Loucy (cell line): ENCODE measurements around the gene SEC63.

ENCODE experiments used
- H2AFZ ChIP-seq: fragments of 200-600 bp; sonication (generic); 2 replicates; pipeline ENCODE4 v1.6.0; 2016; ENCODE audit warnings: antibody characterized with exemption, mild to moderate bottlenecking, low read length, moderate library complexity
- H3F3A ChIP-seq: fragments of 200-600 bp; 2 replicates; pipeline ENCODE4 v1.6.0; 2016; ENCODE audit warnings: antibody characterized with exemption, low read depth, mild to moderate bottlenecking
- H3K27me3 ChIP-seq: fragments of 200-600 bp; sonication (generic); 2 replicates; pipeline ENCODE4 v1.6.1; 2014; ENCODE audit warnings: low read length, mild to moderate bottlenecking; ENCODE audit not compliant: insufficient read depth, poor library complexity, severe bottlenecking
- H3K36me3 ChIP-seq: fragments of 200-600 bp; sonication (generic); 2 replicates; pipeline ENCODE4 v1.6.1; 2016; ENCODE audit warnings: low read length; ENCODE audit not compliant: insufficient read depth
- H3K4me1 ChIP-seq: fragments of 200-600 bp; sonication (generic); 2 replicates; pipeline ENCODE4 v1.5.1; 2014; ENCODE audit warnings: low read length, mild to moderate bottlenecking; ENCODE audit not compliant: insufficient read depth, poor library complexity, severe bottlenecking
- H3K4me2 ChIP-seq: fragments of 200-600 bp; sonication (generic); 2 replicates; pipeline ENCODE4 v1.6.0; 2014; ENCODE audit warnings: antibody characterized with exemption, low read length, low read depth, mild to moderate bottlenecking; ENCODE audit not compliant: poor library complexity, severe bottlenecking
- H3K4me3 ChIP-seq: fragments of 200-600 bp; sonication (generic); 2 replicates; pipeline ENCODE4 v1.5.1; 2014; ENCODE audit warnings: low read length, mild to moderate bottlenecking, mixed read lengths; ENCODE audit not compliant: poor library complexity, severe bottlenecking
- H3K79me2 ChIP-seq: fragments of 200-600 bp; sonication (generic); 2 replicates; pipeline ENCODE4 v1.6.1; 2014; ENCODE audit warnings: low read length; ENCODE audit not compliant: insufficient read depth
- H3K9ac ChIP-seq: fragments of 200-600 bp; sonication (generic); 2 replicates; pipeline ENCODE4 v1.6.0; 2014; ENCODE audit warnings: mild to moderate bottlenecking, low read depth, low read length, moderate library complexity; ENCODE audit not compliant: poor library complexity, severe bottlenecking
- H3K9me2 ChIP-seq: fragments of 200-600 bp; sonication (generic); replicated peaks from 2 replicates; pipeline ENCODE4 v1.6.1; 2016; ENCODE audit warnings: low read depth, low read length, mixed read lengths
- H3K9me3 ChIP-seq: fragments of 200-600 bp; sonication (generic); 2 replicates; pipeline ENCODE4 v1.6.1; 2014; ENCODE audit warnings: mild to moderate bottlenecking, antibody characterized with exemption, low read length, low read depth; ENCODE audit not compliant: insufficient read depth
- H4K20me1 ChIP-seq: fragments of 200-600 bp; sonication (generic); 2 replicates; pipeline ENCODE4 v1.6.0; 2014; ENCODE audit warnings: antibody characterized with exemption, low read length, mild to moderate bottlenecking; ENCODE audit not compliant: insufficient read depth, poor library complexity, severe bottlenecking
- CTCF ChIP-seq: fragments of 200-600 bp; sonication (generic); conservative IDR thresholded peaks from 2 replicates; pipeline ENCODE4 v1.5.1; 2014; ENCODE audit warnings: mild to moderate bottlenecking, antibody characterized with exemption, low read length
- EZH2phosphoT487 ChIP-seq: fragments of 200-600 bp; IDR thresholded peaks from 2 replicates; pipeline ENCODE4 v1.6.1; 2018; ENCODE audit warnings: antibody characterized with exemption, mild to moderate bottlenecking, moderate library complexity, borderline replicate concordance

Gene SEC63

GRCh38 chr6:107943626-107944439, 14.2 kb downstream of the SEC63 start:
- Histone ChIP-seq H4K20me1 (peaks cover 87% of the 10 kb centered on the region), H3K9me2 (no peaks in the 10 kb centered on the region), H3K4me1 (peaks cover 23% of the 10 kb centered on the region), H3K9ac (no peak overlapping the region), H3K9me3 (no peaks in the 10 kb centered on the region), H2AFZ (no peak overlapping the region), H3K4me2 (peak overlapping the region; percentile 45), H3K79me2 (peaks cover 96% of the 10 kb centered on the region), H3K4me3 (peak overlapping the region; percentile 4), H3F3A (no peaks in the 10 kb centered on the region), H3K36me3 (0 out of 2 replicates have a peak, but pooled peaks cover 5% of the 10 kb centered on the region), H3K27me3 (no peaks in the 10 kb centered on the region)
- TF ChIP-seq EZH2phosphoT487 = no peak
- TF ChIP-seq CTCF = no peak

- Histone ChIP-seq H4K20me1 (peaks cover 86% of the 10 kb centered on the region), H3K9me2 (no peaks in the 10 kb centered on the region), H3K27me3 (no peaks in the 10 kb centered on the region), H3K36me3 (peaks cover 5% of the 10 kb centered on the region; the same call in 1 of the 2 replicates), H3K9ac (no peak overlapping the region), H3K9me3 (no peaks in the 10 kb centered on the region), H3K79me2 (peaks cover 96% of the 10 kb centered on the region), H3K4me1 (peaks cover 14% of the 10 kb centered on the region), H3K4me3 (no peak overlapping the region), H2AFZ (no peak overlapping the region), H3K4me2 (no peak overlapping the region), H3F3A (no peaks in the 10 kb centered on the region)
- TF ChIP-seq EZH2phosphoT487 = no peak
- TF ChIP-seq CTCF = no peak
These were observed 15.9 kb downstream of the SEC63 start for GRCh38 chr6:107942142-107942541.

GRCh38 chr6:107941627-107942026, 16.4 kb downstream of the SEC63 start:
- Histone ChIP-seq H3K4me1 (peaks cover 17% of the 10 kb centered on the region), H3F3A (peaks cover 3% of the 10 kb centered on the region; the same call in 1 of the 2 replicates), H3K9me3 (no peaks in the 10 kb centered on the region), H3K79me2 (peaks cover 96% of the 10 kb centered on the region), H3K36me3 (peaks cover 5% of the 10 kb centered on the region; the same call in 1 of the 2 replicates), H3K27me3 (no peaks in the 10 kb centered on the region), H3K9me2 (no peaks in the 10 kb centered on the region), H2AFZ (no peak overlapping the region), H4K20me1 (peaks cover 89% of the 10 kb centered on the region), H3K4me2 (no peak overlapping the region), H3K9ac (no peak overlapping the region), H3K4me3 (no peak overlapping the region)
- TF ChIP-seq CTCF = no peak
- TF ChIP-seq EZH2phosphoT487 = no peak
